Activated gamma-delta T cell treated with anti-CD3 and anti-CD28 coated beads, Interleukin-2, amount 50 U/mL, for 16 hours (primary cell): ENCODE results near the gene ADGRG6.

Experiments
- DNase-seq: peaks from one replicate; pipeline ENCODE4 v3.0.0-alpha.2; 2020; ENCODE audit warnings: low read depth

The ADGRG6 gene

GRCh38 chr6:142291512-142291911 is 10.3 kb upstream of the ADGRG6 start:
- no peak for DNase-seq

- DNase-seq, result no peak
Observed at GRCh38 chr6:142292166-142292924, 9.5 kb upstream of the ADGRG6 start.

GRCh38 chr6:142293121-142293520 is 8.7 kb upstream of the ADGRG6 start:
- DNase-seq, result no peak

- DNase-seq, result no peak
Observed at GRCh38 chr6:142294679-142295078, 7.1 kb upstream of the ADGRG6 start.

- DNase-seq, result no peak
Observed at GRCh38 chr6:142296975-142297604, 4.7 kb upstream of the ADGRG6 start.

- DNase-seq, result no peak
Observed at GRCh38 chr6:142297605-142297995, 4.2 kb upstream of the ADGRG6 start.

GRCh38 chr6:142297996-142298753 is 3.6 kb upstream of the ADGRG6 start:
- DNase-seq, result no peak

GRCh38 chr6:142300302-142300701 is 1.5 kb upstream of the ADGRG6 start:
- DNase-seq, result no peak

GRCh38 chr6:142300758-142301650 is 803 bp upstream of the ADGRG6 start:
- DNase-seq, result no peak

GRCh38 chr6:142302421-142303175 is 791 bp downstream of the ADGRG6 start:
- DNase-seq, result no peak

GRCh38 chr6:142303176-142303533 is 1.3 kb downstream of the ADGRG6 start:
- DNase-seq, result no peak

- DNase-seq, result no peak
Observed at GRCh38 chr6:142304241-142304640, 2.4 kb downstream of the ADGRG6 start.

GRCh38 chr6:142306736-142307135 is 4.9 kb downstream of the ADGRG6 start:
- DNase-seq, result no peak

GRCh38 chr6:142307963-142308748 is 6.3 kb downstream of the ADGRG6 start:
- DNase-seq, result no peak

GRCh38 chr6:142309426-142309825 is 7.6 kb downstream of the ADGRG6 start:
- no peak for DNase-seq

- no peak for DNase-seq
Observed at GRCh38 chr6:142313284-142313683, 11.5 kb downstream of the ADGRG6 start.

GRCh38 chr6:142316791-142317368 is 15.1 kb downstream of the ADGRG6 start:
- no peak for DNase-seq

GRCh38 chr6:142318714-142319113 is 16.9 kb downstream of the ADGRG6 start:
- no peak for DNase-seq

- no peak for DNase-seq
Observed at GRCh38 chr6:142320366-142320765, 18.6 kb downstream of the ADGRG6 start.

GRCh38 chr6:142321451-142321850 is 19.6 kb downstream of the ADGRG6 start:
- DNase-seq, result no peak
